ENCODE results near the gene RNF44. TPM values are rescaled to one million over a fixed set of nuclear protein-coding genes. Genes with fewer than 3 reads are reported as not detected.

The RNF44 gene
- total RNA-seq, 3 donors from 2014 or later (not counting 1 experiment from before 2014, with no cell fraction given): 297 to 394 (median 359) TPM

DNA sequence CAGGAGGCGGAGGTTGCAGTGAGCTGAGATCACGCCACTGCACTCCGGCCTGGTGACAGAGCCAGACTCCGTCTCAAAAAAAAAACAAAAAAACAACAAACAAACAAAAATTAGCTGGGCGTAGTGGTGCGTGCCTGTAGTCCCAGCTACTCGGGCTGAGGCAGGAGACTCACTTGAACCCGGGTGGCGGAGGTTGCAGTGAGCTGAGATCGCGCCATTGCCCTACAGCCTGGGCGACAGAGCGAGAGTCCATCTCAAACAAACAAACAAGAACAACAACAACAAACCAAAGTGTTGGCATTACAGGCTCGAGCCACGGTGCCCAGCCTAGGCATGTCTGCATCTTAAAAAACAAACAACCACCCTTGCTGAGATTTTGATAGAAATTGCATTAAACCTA is 12.2 kb downstream of the RNF44 start:
- no peak overlapping the region for H3K27ac ChIP-seq (ENCODE audit: low read length)
- Mint-ChIP-seq H3K27me3 (ENCODE audit: low read depth in 2 of 2) (no peaks in the 10 kb centered on the region), H3K36me3 (no peaks in the 10 kb centered on the region), H3K27ac (peak overlapping the region; percentile 48 to 53), H3K4me1 (peaks cover 18 to 41% of the 10 kb centered on the region in 2 donors), H3K4me3 (no peak overlapping the region), H3K9me3 (no peaks in the 10 kb centered on the region)
- no peak for ATAC-seq
- peaks cover 32% of the 10 kb centered on the region for H3K36me3 ChIP-seq (ENCODE audit: control insufficient read depth, insufficient read depth, low read length)
- DNase-seq: no peak
- intact Hi-C loops (cut with micrococcal nuclease): no loop called here
- no peaks in the 10 kb centered on the region for H3K27me3 ChIP-seq (ENCODE audit: control insufficient read depth, insufficient read depth, low read length)
- peaks cover 18% of the 10 kb centered on the region for H3K4me1 ChIP-seq (ENCODE audit: control insufficient read depth, insufficient read depth, low read length)
- H3K9me3 ChIP-seq (ENCODE audit: control insufficient read depth, insufficient read depth, low read length): no peaks in the 10 kb centered on the region
- WGBS (ENCODE audit: insufficient coverage): 90% methylated on average over 15 of the region's 15 CpGs
- no peak overlapping the region for H3K4me3 ChIP-seq (ENCODE audit: low read length)
- TF ChIP-seq CTCF (IDR thresholded peaks at IDR 0.05): no peak

- peaks cover 25% of the 10 kb centered on the region for H3K36me3 ChIP-seq (ENCODE audit: control insufficient read depth, insufficient read depth, low read length)
- H3K27ac ChIP-seq (ENCODE audit: low read length): no peak overlapping the region
- whole genome bisulfite sequencing (ENCODE audit: insufficient coverage): 98% methylated on average over 6 of the region's 6 CpGs
- intact Hi-C loops (cut with micrococcal nuclease): no loop called here
- ATAC-seq (no peak), DNase-seq (no peak)
- Mint-ChIP-seq H3K4me3 (no peak overlapping the region), H3K36me3 (no peaks in the 10 kb centered on the region), H3K27me3 (ENCODE audit: low read depth in 2 of 2) (no peaks in the 10 kb centered on the region), H3K9me3 (no peaks in the 10 kb centered on the region), H3K4me1 (peaks cover 11 to 33% of the 10 kb centered on the region in 2 donors), H3K27ac (no peak overlapping the region)
- no peak overlapping the region for H3K4me3 ChIP-seq (ENCODE audit: low read length)
- H3K4me1 ChIP-seq (ENCODE audit: control insufficient read depth, insufficient read depth, low read length): peaks cover 10% of the 10 kb centered on the region
- H3K27me3 ChIP-seq (ENCODE audit: control insufficient read depth, insufficient read depth, low read length): no peaks in the 10 kb centered on the region
- no peak for TF ChIP-seq CTCF (IDR thresholded peaks at IDR 0.05)
- H3K9me3 ChIP-seq (ENCODE audit: control insufficient read depth, insufficient read depth, low read length): no peaks in the 10 kb centered on the region
Observed at GRCh38 chr5:176524138-176524537, 13.1 kb downstream of the RNF44 start.

DNA sequence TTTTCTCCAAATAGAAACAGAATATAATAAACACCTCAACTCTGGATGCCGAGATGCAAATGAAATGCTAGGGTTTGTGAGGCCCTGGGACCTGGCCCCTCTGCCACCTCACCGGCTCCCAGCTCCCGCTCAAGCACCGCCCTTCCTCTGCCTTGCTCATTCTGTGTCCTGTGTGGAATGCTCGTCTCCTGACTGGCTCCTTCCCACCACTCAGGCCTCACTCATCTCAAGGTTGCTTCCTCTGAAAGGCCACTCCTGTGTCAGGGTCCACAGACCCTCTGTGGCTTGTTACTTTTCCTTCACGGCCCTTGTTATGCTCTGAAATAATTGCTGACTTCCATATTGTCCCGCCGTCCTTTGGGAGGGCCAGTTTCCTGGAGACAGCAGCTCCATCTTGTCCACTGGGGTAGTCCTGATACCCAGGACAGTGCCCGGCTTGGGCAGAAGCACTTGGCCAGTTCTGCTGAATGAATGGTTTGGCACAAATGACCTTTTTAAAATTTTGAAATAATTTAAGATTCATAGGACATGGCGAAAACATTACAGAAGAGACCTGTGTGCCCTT is 15.4 kb downstream of the RNF44 start:
- Histone ChIP-seq H3K36me3 (ENCODE audit: control insufficient read depth, insufficient read depth, low read length) (peaks cover 4% of the 10 kb centered on the region), H3K27ac (ENCODE audit: low read length) (no peak overlapping the region), H3K4me3 (ENCODE audit: low read length) (no peak overlapping the region), H3K27me3 (ENCODE audit: control insufficient read depth, insufficient read depth, low read length) (no peaks in the 10 kb centered on the region), H3K9me3 (ENCODE audit: control insufficient read depth, insufficient read depth, low read length) (no peaks in the 10 kb centered on the region), H3K4me1 (ENCODE audit: control insufficient read depth, insufficient read depth, low read length) (peaks cover 15% of the 10 kb centered on the region)
- 84% methylated on average over 10 of the region's 10 CpGs for WGBS (ENCODE audit: insufficient coverage)
- Mint-ChIP-seq H3K27ac (no peak overlapping the region), H3K9me3 (no peaks in the 10 kb centered on the region), H3K4me3 (no peak overlapping the region), H3K36me3 (no peaks in the 10 kb centered on the region), H3K4me1 (peaks cover 21 to 30% of the 10 kb centered on the region in 2 donors), H3K27me3 (ENCODE audit: low read depth in 2 of 2) (no peaks in the 10 kb centered on the region)
- intact Hi-C loops (cut with micrococcal nuclease): no loop called here
- DNase-seq: no peak
- TF ChIP-seq CTCF (IDR thresholded peaks at IDR 0.05): no peak
- ATAC-seq: no peak

GRCh38 chr5:176521286-176521685 is 15.9 kb downstream of the RNF44 start:
- no peaks in the 10 kb centered on the region for H3K9me3 ChIP-seq (ENCODE audit: control insufficient read depth, insufficient read depth, low read length)
- H3K27me3 ChIP-seq (ENCODE audit: control insufficient read depth, insufficient read depth, low read length): no peaks in the 10 kb centered on the region
- no peak overlapping the region for H3K4me3 Mint-ChIP-seq
- DNase-seq: no peak
- H3K27ac ChIP-seq (ENCODE audit: low read length): no peak overlapping the region
- H3K4me1 ChIP-seq (ENCODE audit: control insufficient read depth, insufficient read depth, low read length): peaks cover 20% of the 10 kb centered on the region
- H3K27ac Mint-ChIP-seq: no peak overlapping the region
- no peaks in the 10 kb centered on the region for H3K36me3 Mint-ChIP-seq
- no peak overlapping the region for H3K4me3 ChIP-seq (ENCODE audit: low read length)
- H3K9me3 Mint-ChIP-seq: no peaks in the 10 kb centered on the region
- peaks cover 22 to 32% of the 10 kb centered on the region in 2 donors for H3K4me1 Mint-ChIP-seq
- 91% methylated on average over 7 of the region's 7 CpGs for WGBS (ENCODE audit: insufficient coverage)
- no peak for TF ChIP-seq CTCF (IDR thresholded peaks at IDR 0.05)
- intact Hi-C loops (cut with micrococcal nuclease): no loop called here
- ATAC-seq: no peak
- H3K36me3 ChIP-seq (ENCODE audit: control insufficient read depth, insufficient read depth, low read length): no peaks in the 10 kb centered on the region
- H3K27me3 Mint-ChIP-seq (ENCODE audit: low read depth in 2 of 2): no peaks in the 10 kb centered on the region

Data from natural killer cell (primary cell).